IPS-18c (cell line): Measurements from ENCODE around the gene SLC29A3.

Experiments
- H3K4me3 ChIP-seq: 2 replicates; pipeline ENCODE4 v1.7.0; 2013; ENCODE audit warnings: low read depth, mild to moderate bottlenecking, low read length, moderate library complexity; ENCODE audit not compliant: insufficient read depth
- H3K9me3 ChIP-seq: one replicate; pipeline ENCODE4 v1.6.1; 2013; ENCODE audit warnings: mild to moderate bottlenecking, low read length, moderate library complexity; ENCODE audit not compliant: control insufficient read depth, insufficient read depth

SLC29A3 gene

DNA sequence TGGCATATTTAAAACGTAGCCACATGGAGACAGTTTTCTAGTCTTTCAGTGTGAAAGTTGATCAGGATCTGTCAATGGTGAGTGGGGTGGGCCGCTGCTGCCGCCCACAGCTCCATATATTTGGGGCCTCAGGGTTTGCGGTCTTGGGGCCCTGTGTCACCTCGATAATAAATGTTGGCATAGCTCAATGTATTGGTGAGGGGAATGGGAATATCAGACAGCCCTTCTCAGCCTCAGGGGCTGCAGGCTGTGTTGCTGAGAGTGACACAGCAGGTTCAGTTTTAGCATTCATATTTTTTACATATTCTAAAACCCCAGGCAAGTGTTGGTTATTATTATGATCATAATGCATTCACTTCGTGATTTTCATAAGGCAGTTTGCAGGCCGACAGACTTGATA, 82.9 kb downstream of the SLC29A3 start:
- peaks cover 2% of the 10 kb centered on the region for H3K9me3 ChIP-seq
- no peak overlapping the region for H3K4me3 ChIP-seq

DNA sequence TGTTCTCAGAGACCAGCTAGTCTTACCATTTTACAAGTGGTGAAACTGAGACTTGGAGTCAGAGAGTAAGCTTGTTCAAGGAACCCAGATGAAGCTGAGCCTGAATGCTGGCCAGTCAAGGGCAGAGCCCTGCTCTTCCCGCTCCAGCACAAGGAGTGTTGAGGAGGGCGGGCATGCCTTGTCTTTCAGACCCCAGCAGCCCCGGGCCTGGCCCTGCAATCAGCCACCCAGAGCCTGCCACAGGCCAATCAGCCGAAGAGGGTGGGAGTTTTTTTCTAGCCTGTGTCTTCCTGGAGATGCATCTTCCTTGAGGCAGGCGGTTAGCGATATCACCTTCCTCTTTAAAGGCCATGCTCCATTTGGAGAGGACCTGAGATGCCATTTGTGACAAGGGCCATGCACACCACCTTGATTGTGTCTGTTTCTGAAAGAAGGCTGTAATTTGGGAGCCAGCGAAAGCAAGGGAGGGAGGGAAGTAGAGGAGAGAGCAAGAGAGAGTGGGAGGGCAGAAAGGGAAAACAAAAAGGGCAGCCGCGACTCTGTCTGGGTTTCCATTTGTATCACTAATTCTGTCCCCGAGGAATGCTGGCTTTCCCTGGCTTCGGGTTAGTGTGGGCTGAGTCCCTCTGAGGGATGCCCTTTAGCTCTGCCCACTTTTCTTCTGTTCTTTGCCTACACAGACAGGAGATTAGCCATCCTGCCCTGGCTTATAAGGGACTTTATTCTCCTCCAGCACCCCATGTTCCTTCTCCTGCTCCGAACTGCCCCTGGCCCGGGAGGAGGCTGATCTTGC, 85.6 kb downstream of the SLC29A3 start:
- Histone ChIP-seq H3K4me3 (no peak overlapping the region), H3K9me3 (no peaks in the 10 kb centered on the region)

DNA sequence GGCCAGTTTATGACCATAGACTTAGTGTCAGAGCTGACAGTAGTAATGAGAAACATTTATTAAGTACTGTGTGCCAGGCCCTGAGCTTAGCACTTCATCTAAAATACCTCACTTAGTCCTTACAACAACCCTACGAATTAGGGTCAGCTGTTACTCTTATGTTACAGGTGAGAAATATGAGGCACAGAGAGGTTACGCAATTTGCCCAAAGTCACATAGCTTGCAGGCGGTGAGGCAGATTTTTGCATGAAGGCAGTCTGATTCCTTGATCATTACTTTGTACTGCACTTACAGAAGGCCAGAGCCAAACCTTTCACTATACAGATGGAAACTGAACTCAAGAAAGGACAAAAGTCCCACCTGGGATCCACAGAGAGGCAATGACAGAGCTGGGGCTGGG, 87.8 kb downstream of the SLC29A3 start:
- Histone ChIP-seq H3K9me3 (no peaks in the 10 kb centered on the region), H3K4me3 (no peak overlapping the region)

DNA sequence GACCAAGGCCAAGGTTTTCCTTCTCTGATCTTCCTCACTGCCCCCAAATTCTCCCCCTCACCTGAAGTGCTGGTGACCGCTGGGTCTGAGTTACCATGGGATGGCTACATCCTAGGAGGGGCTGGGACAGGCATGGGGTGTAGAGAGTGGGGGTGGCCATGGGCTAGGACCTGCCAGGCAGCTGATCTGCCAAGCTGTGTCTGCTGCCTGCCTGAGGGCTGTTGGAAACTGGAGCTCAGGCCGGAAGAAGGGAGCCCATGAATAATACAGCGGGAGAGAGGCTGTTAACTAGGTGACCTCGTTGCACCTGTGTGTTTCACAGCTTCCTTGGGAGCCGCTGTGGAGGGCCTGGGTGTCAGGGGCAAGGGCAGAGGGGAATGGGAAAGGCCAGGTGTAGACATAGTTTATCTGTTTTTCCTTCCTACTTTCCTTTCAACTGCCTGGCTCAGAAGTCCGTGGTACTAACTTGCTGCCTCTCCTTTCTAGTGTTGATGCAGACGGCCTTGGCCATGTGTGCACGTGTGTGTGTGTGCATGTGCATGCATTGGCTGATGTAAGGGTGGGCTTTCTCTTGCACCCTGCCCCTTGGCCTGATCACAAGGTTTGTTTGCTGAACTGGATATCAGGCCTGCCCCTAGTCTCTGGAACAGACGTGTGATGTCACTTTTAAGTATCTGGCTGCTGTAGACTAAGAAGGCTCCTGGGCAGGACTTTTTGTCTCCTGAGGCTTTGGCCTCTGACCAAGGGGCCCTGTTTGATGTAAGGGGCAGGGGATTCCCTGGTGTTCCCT, 89.6 kb downstream of the SLC29A3 start:
- Histone ChIP-seq H3K9me3 (no peaks in the 10 kb centered on the region), H3K4me3 (no peak overlapping the region)

DNA sequence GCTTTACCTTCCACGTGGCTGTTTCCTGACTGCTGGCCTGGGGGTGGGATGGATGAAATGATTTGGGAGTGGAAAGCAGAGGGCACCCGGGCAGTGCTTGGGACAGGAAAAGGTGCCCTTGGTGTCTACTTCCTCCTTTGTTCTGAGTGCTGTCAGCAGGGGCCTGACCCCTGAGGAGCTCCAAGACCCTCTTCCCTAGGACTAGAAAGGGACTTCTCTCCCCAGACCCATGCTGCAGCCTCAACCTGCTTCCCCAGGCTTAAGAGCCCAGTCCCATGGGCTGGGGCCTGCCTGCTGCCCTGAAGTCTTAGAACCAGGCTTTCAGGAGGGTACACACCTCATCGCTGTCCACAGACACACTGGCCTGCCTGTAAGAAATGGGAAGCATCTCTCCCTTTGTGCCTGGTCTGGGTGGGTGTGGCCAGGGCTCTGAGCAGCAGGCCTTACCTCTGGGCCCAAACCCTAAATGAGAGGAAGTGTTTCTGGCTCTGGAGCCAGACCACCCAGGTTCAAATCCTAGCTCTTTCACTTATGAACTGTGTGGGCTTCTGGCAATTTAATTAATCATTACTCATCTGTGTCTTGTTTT, 90.6 kb downstream of the SLC29A3 start:
- H3K9me3 ChIP-seq: no peaks in the 10 kb centered on the region

More for the DNA sequence above, 90.6 kb downstream of the SLC29A3 start:
- H3K4me3 ChIP-seq: no peak overlapping the region
